ENCODE measurements around the gene CHCHD3. TPM values are rescaled to one million over a fixed set of nuclear protein-coding genes. Genes with fewer than 3 reads are reported as not detected.

CHCHD3 gene
- total and polyA plus RNA-seq, 7 experiments from 2014 or later: 25.6 to 49.7 (median 38.6) TPM

DNA sequence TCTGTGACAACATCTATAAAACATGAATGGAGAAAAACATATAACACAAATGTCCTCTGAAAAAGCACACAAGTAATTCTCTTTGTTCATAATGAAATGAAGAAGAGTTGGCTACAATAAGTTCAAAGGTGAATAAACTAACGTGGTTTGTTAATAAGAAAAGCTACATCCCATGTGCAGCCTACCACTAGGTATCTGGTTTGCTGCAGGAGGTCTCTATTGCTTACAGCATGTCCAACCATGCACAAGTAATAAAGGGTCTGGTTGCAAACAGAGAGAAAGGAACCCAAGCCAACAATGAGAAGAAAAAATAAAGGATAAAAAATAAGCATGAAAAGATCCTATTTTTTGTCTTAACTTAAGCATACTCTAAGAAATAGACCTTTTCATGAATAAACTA is 139.2 kb downstream of the CHCHD3 start:
- no peak overlapping the region for H3K4me3 Mint-ChIP-seq
- H3K27me3 ChIP-seq (ENCODE audit: control insufficient read depth in 2 of 2, insufficient read depth in 2 of 2, low read length in 2 of 2): no peaks in the 10 kb centered on the region
- H3K27ac ChIP-seq (ENCODE audit: low read depth, low read length): no peak overlapping the region
- peaks cover 12 to 47% (median 42%) of the 10 kb centered on the region in 5 donors for H3K36me3 Mint-ChIP-seq
- ChIA-PET CTCF (no interaction called here), POLR2A (no interaction called here)
- ATAC-seq (no peak), DNase-seq (no peak)
- no peak overlapping the region for H3K27ac Mint-ChIP-seq
- no peaks in the 10 kb centered on the region for H3K27me3 Mint-ChIP-seq
- no peaks in the 10 kb centered on the region for H3K9me3 ChIP-seq (ENCODE audit: control insufficient read depth in 2 of 3, low read length in 3 of 3)
- no peaks in the 10 kb centered on the region for H3K4me1 ChIP-seq (ENCODE audit: control insufficient read depth in 2 of 2, insufficient read depth in 2 of 2, low read length in 2 of 2)
- peaks cover 0 to 16% (median 0%) of the 10 kb centered on the region in 7 donors for H3K4me1 Mint-ChIP-seq
- H3K4me3 ChIP-seq (ENCODE audit: low read length): no peak overlapping the region
- intact Hi-C loops (cut with micrococcal nuclease): no loop called here
- peaks cover 0 to 3% (median 0%) of the 10 kb centered on the region in 11 donors for H3K9me3 Mint-ChIP-seq
- peaks cover 0 to 6% (median 0%) of the 10 kb centered on the region in 3 experiments for H3K36me3 ChIP-seq (ENCODE audit: control insufficient read depth in 2 of 3, insufficient read depth in 3 of 3, low read length in 3 of 3)

DNA sequence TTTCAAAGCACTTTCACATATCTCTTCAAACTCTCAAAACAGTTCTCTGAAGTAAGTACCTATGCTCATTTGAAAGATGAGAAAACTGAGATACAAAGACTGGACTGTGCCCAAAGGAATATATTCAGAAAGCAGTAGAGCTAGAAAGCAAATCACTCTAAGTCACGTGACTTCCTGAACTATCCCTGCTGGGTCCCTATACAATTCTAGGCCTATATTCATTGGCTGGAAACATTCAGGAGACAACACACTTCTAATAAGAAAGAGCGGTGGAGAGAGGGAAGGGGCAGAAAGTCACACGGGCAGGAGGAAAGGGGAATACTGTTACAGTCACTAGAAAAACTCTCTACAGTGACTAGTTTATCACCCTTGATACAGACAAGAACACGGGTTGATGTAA is 140.0 kb downstream of the CHCHD3 start:
- ATAC-seq (no peak), DNase-seq (no peak)
- Mint-ChIP-seq H3K36me3 (peaks cover 12 to 51% (median 42%) of the 10 kb centered on the region in 5 donors), H3K27me3 (no peaks in the 10 kb centered on the region), H3K4me3 (no peak overlapping the region), H3K27ac (peak overlapping the region in 1 of 9 donors; percentile 9), H3K9me3 (peaks cover 0 to 3% (median 0%) of the 10 kb centered on the region in 11 donors), H3K4me1 (peaks cover 0 to 12% (median 0%) of the 10 kb centered on the region in 7 donors)
- POLR2A ChIA-PET: no interaction called here
- intact Hi-C loops (cut with micrococcal nuclease): no loop called here
- no peaks in the 10 kb centered on the region for H3K4me1 ChIP-seq (ENCODE audit: control insufficient read depth in 2 of 2, insufficient read depth in 2 of 2, low read length in 2 of 2)
- no peak overlapping the region for H3K4me3 ChIP-seq (ENCODE audit: low read length)
- H3K9me3 ChIP-seq (ENCODE audit: control insufficient read depth in 2 of 3, low read length in 3 of 3): no peaks in the 10 kb centered on the region
- H3K36me3 ChIP-seq (ENCODE audit: control insufficient read depth in 2 of 3, insufficient read depth in 3 of 3, low read length in 3 of 3): peaks cover 0 to 6% (median 0%) of the 10 kb centered on the region in 3 experiments
- H3K27ac ChIP-seq (ENCODE audit: low read depth, low read length): no peak overlapping the region
- CTCF ChIA-PET: no interaction called here
- no peaks in the 10 kb centered on the region for H3K27me3 ChIP-seq (ENCODE audit: control insufficient read depth in 2 of 2, insufficient read depth in 2 of 2, low read length in 2 of 2)

GRCh38 chr7:132941428-132941827 is 140.5 kb downstream of the CHCHD3 start:
- ATAC-seq (no peak), DNase-seq (no peak)
- Mint-ChIP-seq H3K4me3 (no peak overlapping the region), H3K27me3 (no peaks in the 10 kb centered on the region), H3K27ac (no peak overlapping the region), H3K4me1 (peaks cover 0 to 12% (median 0%) of the 10 kb centered on the region in 7 donors), H3K9me3 (peaks cover 0 to 5% (median 0%) of the 10 kb centered on the region in 11 donors), H3K36me3 (peaks cover 12 to 56% (median 44%) of the 10 kb centered on the region in 5 donors)
- Histone ChIP-seq H3K4me3 (ENCODE audit: low read length) (no peak overlapping the region), H3K36me3 (ENCODE audit: control insufficient read depth in 2 of 3, insufficient read depth in 3 of 3, low read length in 3 of 3) (peaks cover 0 to 6% (median 0%) of the 10 kb centered on the region in 3 experiments), H3K4me1 (ENCODE audit: control insufficient read depth in 2 of 2, insufficient read depth in 2 of 2, low read length in 2 of 2) (no peaks in the 10 kb centered on the region), H3K27me3 (ENCODE audit: control insufficient read depth in 2 of 2, insufficient read depth in 2 of 2, low read length in 2 of 2) (no peaks in the 10 kb centered on the region), H3K27ac (ENCODE audit: low read depth, low read length) (no peak overlapping the region), H3K9me3 (ENCODE audit: control insufficient read depth in 2 of 3, low read length in 3 of 3) (no peaks in the 10 kb centered on the region)
- intact Hi-C loops (cut with micrococcal nuclease): no loop called here
- ChIA-PET POLR2A (no interaction called here), CTCF (no interaction called here)

- ATAC-seq (no peak), DNase-seq (no peak)
- Histone ChIP-seq H3K36me3 (ENCODE audit: control insufficient read depth in 2 of 3, insufficient read depth in 3 of 3, low read length in 3 of 3) (peaks cover 0 to 6% (median 0%) of the 10 kb centered on the region in 3 experiments), H3K4me3 (ENCODE audit: low read length) (no peak overlapping the region), H3K27me3 (ENCODE audit: control insufficient read depth in 2 of 2, insufficient read depth in 2 of 2, low read length in 2 of 2) (no peaks in the 10 kb centered on the region), H3K4me1 (ENCODE audit: control insufficient read depth in 2 of 2, insufficient read depth in 2 of 2, low read length in 2 of 2) (no peaks in the 10 kb centered on the region), H3K9me3 (ENCODE audit: control insufficient read depth in 2 of 3, low read length in 3 of 3) (peaks cover 0 to 4% (median 0%) of the 10 kb centered on the region in 3 experiments), H3K27ac (ENCODE audit: low read depth, low read length) (no peak overlapping the region)
- Mint-ChIP-seq H3K27me3 (no peaks in the 10 kb centered on the region), H3K27ac (no peak overlapping the region), H3K9me3 (peaks cover 0 to 12% (median 2%) of the 10 kb centered on the region in 11 donors), H3K4me1 (peaks cover 0 to 12% (median 0%) of the 10 kb centered on the region in 7 donors), H3K36me3 (peaks cover 12 to 66% (median 57%) of the 10 kb centered on the region in 5 donors), H3K4me3 (no peak overlapping the region)
- POLR2A ChIA-PET: no interaction called here
- CTCF ChIA-PET: no interaction called here
- intact Hi-C loops (cut with micrococcal nuclease): no loop called here
Observed at GRCh38 chr7:132940084-132940483, 141.8 kb downstream of the CHCHD3 start.

GRCh38 chr7:132939495-132939894 is 142.4 kb downstream of the CHCHD3 start:
- Mint-ChIP-seq H3K9me3 (peaks cover 0 to 12% (median 2%) of the 10 kb centered on the region in 11 donors), H3K27ac (no peak overlapping the region), H3K36me3 (peaks cover 12 to 72% (median 61%) of the 10 kb centered on the region in 5 donors), H3K4me1 (peaks cover 0 to 12% (median 0%) of the 10 kb centered on the region in 7 donors), H3K27me3 (no peaks in the 10 kb centered on the region), H3K4me3 (no peak overlapping the region)
- intact Hi-C loops (cut with micrococcal nuclease): no loop called here
- peaks cover 0 to 6% (median 0%) of the 10 kb centered on the region in 3 experiments for H3K36me3 ChIP-seq (ENCODE audit: control insufficient read depth in 2 of 3, insufficient read depth in 3 of 3, low read length in 3 of 3)
- no peaks in the 10 kb centered on the region for H3K4me1 ChIP-seq (ENCODE audit: control insufficient read depth in 2 of 2, insufficient read depth in 2 of 2, low read length in 2 of 2)
- H3K27ac ChIP-seq (ENCODE audit: low read depth, low read length): no peak overlapping the region
- no peak overlapping the region for H3K4me3 ChIP-seq (ENCODE audit: low read length)
- ChIA-PET POLR2A (no interaction called here), CTCF (no interaction called here)
- ATAC-seq (no peak), DNase-seq (no peak)
- peaks cover 0 to 4% (median 0%) of the 10 kb centered on the region in 3 experiments for H3K9me3 ChIP-seq (ENCODE audit: control insufficient read depth in 2 of 3, low read length in 3 of 3)
- no peaks in the 10 kb centered on the region for H3K27me3 ChIP-seq (ENCODE audit: control insufficient read depth in 2 of 2, insufficient read depth in 2 of 2, low read length in 2 of 2)

- Histone ChIP-seq H3K36me3 (ENCODE audit: control insufficient read depth in 2 of 3, insufficient read depth in 3 of 3, low read length in 3 of 3) (peaks cover 0 to 6% (median 0%) of the 10 kb centered on the region in 3 experiments), H3K27me3 (ENCODE audit: control insufficient read depth in 2 of 2, insufficient read depth in 2 of 2, low read length in 2 of 2) (no peaks in the 10 kb centered on the region), H3K9me3 (ENCODE audit: control insufficient read depth in 2 of 3, low read length in 3 of 3) (peaks cover 0 to 4% (median 0%) of the 10 kb centered on the region in 3 experiments), H3K4me3 (ENCODE audit: low read length) (no peak overlapping the region), H3K4me1 (ENCODE audit: control insufficient read depth in 2 of 2, insufficient read depth in 2 of 2, low read length in 2 of 2) (no peaks in the 10 kb centered on the region), H3K27ac (ENCODE audit: low read depth, low read length) (no peak overlapping the region)
- ATAC-seq: no peak
- ChIA-PET POLR2A (no interaction called here), CTCF (no interaction called here)
- H3K4me3 Mint-ChIP-seq: no peak overlapping the region
- peaks cover 0 to 15% (median 0%) of the 10 kb centered on the region in 7 donors for H3K4me1 Mint-ChIP-seq
- DNase-seq: no peak
- peaks cover 15 to 81% (median 63%) of the 10 kb centered on the region in 5 donors for H3K36me3 Mint-ChIP-seq
- intact Hi-C loops (cut with micrococcal nuclease): no loop called here
- no peaks in the 10 kb centered on the region for H3K27me3 Mint-ChIP-seq
- H3K27ac Mint-ChIP-seq: no peak overlapping the region
- peaks cover 0 to 12% (median 2%) of the 10 kb centered on the region in 11 donors for H3K9me3 Mint-ChIP-seq
Observed at GRCh38 chr7:132937286-132937685, 144.6 kb downstream of the CHCHD3 start.

DNA sequence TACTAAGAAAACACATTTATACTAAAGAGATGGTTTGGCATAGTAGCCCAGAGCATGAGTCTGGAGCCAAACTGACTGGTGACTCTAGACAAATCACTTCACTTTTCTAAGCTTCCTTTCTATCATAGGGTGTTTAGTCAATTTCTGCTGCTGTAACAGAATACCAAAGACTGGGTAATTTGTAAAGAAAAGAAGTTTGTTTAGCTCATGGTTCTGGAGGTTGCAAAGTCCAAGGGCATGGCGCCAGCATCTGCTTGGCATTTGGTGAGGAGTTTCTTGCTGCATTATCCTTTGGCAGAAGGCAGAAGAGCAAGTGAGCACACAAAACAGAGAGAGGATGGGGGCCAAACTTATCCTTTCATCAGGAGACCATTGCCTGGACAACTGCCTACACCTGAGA is 146.3 kb downstream of the CHCHD3 start:
- H3K27me3 Mint-ChIP-seq: no peaks in the 10 kb centered on the region
- Histone ChIP-seq H3K36me3 (ENCODE audit: control insufficient read depth in 2 of 3, insufficient read depth in 3 of 3, low read length in 3 of 3) (no peaks in the 10 kb centered on the region), H3K9me3 (ENCODE audit: control insufficient read depth in 2 of 3, low read length in 3 of 3) (peaks cover 0 to 4% (median 0%) of the 10 kb centered on the region in 3 experiments), H3K4me1 (ENCODE audit: control insufficient read depth in 2 of 2, insufficient read depth in 2 of 2, low read length in 2 of 2) (no peaks in the 10 kb centered on the region), H3K4me3 (ENCODE audit: low read length) (no peak overlapping the region), H3K27me3 (ENCODE audit: control insufficient read depth in 2 of 2, insufficient read depth in 2 of 2, low read length in 2 of 2) (no peaks in the 10 kb centered on the region), H3K27ac (ENCODE audit: low read depth, low read length) (no peak overlapping the region)
- POLR2A ChIA-PET: no interaction called here
- H3K4me1 Mint-ChIP-seq: peaks cover 0 to 8% (median 3%) of the 10 kb centered on the region in 7 donors
- H3K4me3 Mint-ChIP-seq: no peak overlapping the region
- ATAC-seq: no peak
- H3K9me3 Mint-ChIP-seq: peaks cover 0 to 13% (median 3%) of the 10 kb centered on the region in 11 donors
- no peak for DNase-seq
- no peak overlapping the region for H3K27ac Mint-ChIP-seq
- intact Hi-C loops (cut with micrococcal nuclease): no loop called here
- H3K36me3 Mint-ChIP-seq: peaks cover 9 to 71% (median 56%) of the 10 kb centered on the region in 5 donors
- CTCF ChIA-PET: no interaction called here
